Type B pancreatic cell (in vitro differentiated cells): ENCODE data around the gene PSMD14. TPM values are rescaled to one million over a fixed set of nuclear protein-coding genes. Genes with fewer than 3 reads are reported as not detected.

Source experiments
- DNase-seq: peaks from one replicate; pipeline ENCODE4 v3.0.0; 2021; ENCODE audit warnings: mixed read lengths; ENCODE audit not compliant: unreplicated experiment; ENCODE audit errors: extremely low spot score
- H3K27ac Mint-ChIP-seq: 2 replicates; pipeline ENCODE4 v1.8.0; 2021; ENCODE audit warnings: mild to moderate bottlenecking, mixed read lengths
- H3K27me3 Mint-ChIP-seq: 2 replicates; pipeline ENCODE4 v1.8.0; 2021; ENCODE audit warnings: mixed read lengths
- H3K36me3 Mint-ChIP-seq: 2 replicates; pipeline ENCODE4 v1.8.0; 2021; ENCODE audit warnings: mixed read lengths
- H3K4me1 Mint-ChIP-seq: one replicate; pipeline ENCODE4 v1.8.0; 2021; ENCODE audit warnings: mixed read lengths; ENCODE audit not compliant: unreplicated experiment
- H3K4me3 Mint-ChIP-seq: 2 replicates; pipeline ENCODE4 v1.8.0; 2021; ENCODE audit warnings: mild to moderate bottlenecking, mixed read lengths
- H3K9me3 Mint-ChIP-seq: 2 replicates; pipeline ENCODE4 v1.8.0; 2021; ENCODE audit warnings: mixed read lengths
- CTCF ChIP-seq: fragments of 200-600 bp; sonication (generic); conservative IDR thresholded peaks from 2 replicates; pipeline ENCODE4 v1.5.0; 2021; ENCODE audit warnings: antibody characterized with exemption, mild to moderate bottlenecking
- total RNA-seq: library from RNA; stranded (reverse); gene quantifications from 2 replicates; pipeline ENCODE4 v1.2.1, GENCODE V29; 2021; ENCODE audit warnings: low replicate concordance

The PSMD14 gene
- total RNA-seq, 1 donor from 2014 or later, result 52.5 TPM

GRCh38 chr2:161438598-161438997 is 130.4 kb downstream of the PSMD14 start:
- H3K4me1 Mint-ChIP-seq, result no peaks in the 10 kb centered on the region
- no peak for DNase-seq
- no peaks in the 10 kb centered on the region for H3K36me3 Mint-ChIP-seq
- no peaks in the 10 kb centered on the region for H3K9me3 Mint-ChIP-seq
- no peak for TF ChIP-seq CTCF
- H3K4me3 Mint-ChIP-seq, result no peak overlapping the region
- H3K27me3 Mint-ChIP-seq, result peaks cover 44% of the 10 kb centered on the region
- H3K27ac Mint-ChIP-seq, result no peak overlapping the region

GRCh38 chr2:161445097-161445496 is 136.9 kb downstream of the PSMD14 start:
- Mint-ChIP-seq H3K9me3 (no peaks in the 10 kb centered on the region), H3K4me3 (no peak overlapping the region), H3K36me3 (no peaks in the 10 kb centered on the region), H3K4me1 (no peaks in the 10 kb centered on the region), H3K27me3 (peaks cover 22% of the 10 kb centered on the region), H3K27ac (no peak overlapping the region)
- TF ChIP-seq CTCF, result no peak
- no peak for DNase-seq

GRCh38 chr2:161448431-161448830 is 140.2 kb downstream of the PSMD14 start:
- TF ChIP-seq CTCF, result no peak
- H3K36me3 Mint-ChIP-seq, result no peaks in the 10 kb centered on the region
- no peak overlapping the region for H3K4me3 Mint-ChIP-seq
- H3K27me3 Mint-ChIP-seq, result peaks cover 7% of the 10 kb centered on the region
- H3K4me1 Mint-ChIP-seq, result no peaks in the 10 kb centered on the region
- no peak for DNase-seq
- H3K9me3 Mint-ChIP-seq, result no peaks in the 10 kb centered on the region
- H3K27ac Mint-ChIP-seq, result no peak overlapping the region

Other genes starting within 250 kb of the PSMD14 start
- gene TANK, start 148.0 kb upstream of the PSMD14 start, total RNA-seq, result 34.4 and 43.3 TPM in 2 replicates
- 1.1 TPM in 1 of 2 replicates, not detected in the other for gene TBR1, start 107.9 kb downstream of the PSMD14 start, total RNA-seq